HEK293 (cell line): Measurements from ENCODE around the gene NCK1.

Source experiments
- REST ChIP-seq: fragments of 450-650 bp; formaldehyde crosslinking; IDR thresholded peaks from 2 replicates; pipeline ENCODE4 v1.5.1; 2016; ENCODE audit warnings: missing biosample characterization, missing genetic modification characterization
- ZNF510 ChIP-seq: fragments of 450-650 bp; formaldehyde crosslinking; IDR thresholded peaks from 2 replicates; pipeline ENCODE4 v1.5.1; 2018; ENCODE audit warnings: mild to moderate bottlenecking, missing genetic modification characterization, missing biosample characterization; ENCODE audit not compliant: insufficient replicate concordance

- TF ChIP-seq ZNF510 (tag by site-specific recombination), result no peak
- TF ChIP-seq REST (tag by site-specific recombination), result no peak
Measured at GRCh38 chr3:136949708-136950107, 87.7 kb downstream of the NCK1 start.
